ENCODE results near the gene GRID2.

GRCh38 chr4:93436000-93436626, 1132.3 kb downstream of the GRID2 start:
- no peak for TF ChIP-seq CTCF (IDR thresholded peaks at IDR 0.05)
- TF ChIP-seq EZH2 (IDR thresholded peaks at IDR 0.05): no peak
